NCI-H1092 treated with DMSO at 0.1 percent for 48 hours (cell line): ENCODE measurements around the gene NOS3.
"Not testable (repeated sequence)": the region's sequence is repeated elsewhere in the genome, so short reads cannot be mapped to it uniquely, and the experiment has no call there.

Source experiments
- DNase-seq: peaks from one replicate; lab custom pipeline; 2025; lab: John Stamatoyannopoulos, UW

Gene NOS3

DNA sequence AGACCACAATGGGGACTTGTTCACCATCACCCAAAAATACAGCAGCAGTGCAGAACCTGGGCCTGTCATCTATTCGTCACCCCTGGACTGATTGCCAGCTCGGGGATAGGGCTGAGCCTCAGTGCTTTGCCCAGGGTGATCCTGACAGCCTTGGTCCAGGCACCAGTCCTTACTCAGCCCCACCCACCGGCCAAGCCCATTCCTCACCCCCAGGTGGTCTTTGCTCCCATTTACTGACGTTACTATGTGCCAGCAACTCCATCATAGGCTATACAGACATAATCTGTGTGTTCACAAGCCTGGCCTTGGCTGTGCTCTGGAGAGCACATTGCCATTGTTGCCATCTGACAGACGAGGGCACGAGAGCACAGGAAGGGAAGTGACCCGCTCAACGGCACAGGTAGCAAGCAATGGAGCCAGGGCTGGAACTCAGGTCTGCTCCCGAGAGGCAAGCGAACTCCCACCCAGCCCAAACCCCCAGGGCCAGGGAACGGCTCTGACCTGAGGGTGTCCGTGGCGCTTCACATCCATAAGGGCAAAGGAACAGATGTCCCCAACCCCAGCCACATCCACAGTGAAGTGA, 26.6 kb downstream of the NOS3 start:
- DNase-seq, result no peak

DNA sequence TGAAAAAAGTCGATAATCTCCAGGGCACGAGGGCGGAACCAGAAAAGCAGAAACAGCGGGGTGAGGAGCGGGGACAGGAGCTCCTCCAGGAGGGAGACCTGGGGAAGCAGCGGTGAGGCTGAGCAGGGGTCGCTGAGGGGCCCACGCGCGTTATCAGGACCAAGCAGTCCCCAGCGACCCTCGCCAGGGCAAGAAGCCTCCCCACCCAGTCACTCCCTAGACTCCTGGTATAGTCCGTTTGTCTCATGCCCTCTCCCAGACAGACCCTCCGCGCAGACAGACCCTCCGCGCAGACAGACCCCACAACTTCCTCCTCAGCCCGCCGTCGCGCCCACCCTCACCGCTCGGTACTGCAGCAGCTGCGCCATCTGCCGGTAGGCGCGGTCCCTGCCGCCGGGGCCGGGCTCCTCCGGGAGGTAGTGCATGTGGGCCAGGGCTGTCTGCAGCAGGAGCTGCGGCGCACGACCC, 27.2 kb downstream of the NOS3 start:
- DNase-seq, result peak; percentile 73

DNA sequence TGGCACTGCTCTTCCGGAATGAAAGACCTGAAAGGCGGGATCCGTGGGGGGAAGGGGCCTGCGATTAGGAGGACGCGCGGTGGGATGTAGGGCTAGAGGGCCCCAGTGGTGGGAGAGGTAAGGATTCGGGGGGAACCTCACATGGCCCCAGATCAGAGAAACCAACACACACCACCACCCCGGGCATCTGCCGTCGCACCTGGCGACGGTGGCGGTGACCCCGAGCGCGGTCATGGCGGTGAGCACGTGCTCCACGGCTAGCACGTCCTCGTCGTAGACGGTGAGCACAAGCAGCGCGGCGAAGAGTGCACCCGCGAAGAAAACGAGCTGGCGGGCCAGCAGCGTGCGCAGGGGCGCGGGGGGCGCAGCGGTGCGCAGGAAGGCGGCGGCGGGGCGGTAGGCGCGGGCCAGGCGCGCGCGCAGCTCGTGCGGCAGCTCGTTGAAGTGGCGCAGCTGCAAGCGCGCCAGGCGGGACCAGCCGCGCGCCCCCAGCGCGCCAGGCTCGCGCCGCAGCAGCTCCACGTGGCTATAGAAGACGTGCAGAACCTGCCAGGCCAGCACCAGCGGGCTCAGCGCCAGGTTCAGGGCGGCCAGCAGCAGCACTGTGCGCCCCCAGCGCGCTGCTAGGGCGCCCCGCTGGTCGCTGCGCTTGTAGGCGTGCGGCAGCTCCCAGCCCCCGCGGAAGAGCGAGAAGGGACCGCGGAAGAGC, 27.8 kb downstream of the NOS3 start:
- DNase-seq, result peak; percentile 58

DNA sequence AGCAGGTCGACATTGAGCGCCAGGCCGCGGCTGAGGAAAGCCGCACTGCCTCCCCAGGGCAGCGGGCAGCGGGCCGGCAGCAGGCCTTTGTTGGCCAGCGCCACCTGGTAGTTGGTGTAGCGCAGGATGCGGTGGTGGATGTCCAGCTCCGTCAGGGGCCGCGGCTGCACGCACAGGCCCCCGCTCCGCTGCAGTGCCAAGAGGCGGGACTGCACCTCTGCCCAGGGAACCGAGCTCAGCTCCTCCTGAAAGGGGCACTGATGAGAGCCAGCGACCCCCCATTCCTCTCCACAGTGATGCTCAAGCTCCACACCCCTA, 28.3 kb downstream of the NOS3 start:
- DNase-seq, result no peak

DNA sequence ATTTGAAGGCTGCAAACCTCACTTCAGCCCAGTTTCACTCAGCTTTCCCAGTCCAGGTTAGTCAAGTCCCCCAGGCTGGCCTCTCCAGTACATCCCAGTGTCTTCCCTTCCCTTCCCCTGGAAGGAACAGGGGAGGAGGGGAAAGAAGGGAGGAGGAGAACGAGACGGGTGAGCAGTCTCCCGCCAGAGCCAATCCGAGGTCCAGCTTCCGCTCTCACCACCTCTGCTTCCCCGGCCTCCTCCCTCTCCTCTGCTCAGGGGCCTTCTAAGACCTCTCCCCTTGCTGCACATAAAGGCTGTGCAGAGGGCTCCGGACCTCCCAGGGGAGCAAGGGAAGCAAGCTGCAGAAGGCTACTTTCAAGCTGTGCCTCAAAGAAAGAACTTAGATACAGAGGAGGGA, 29.4 kb downstream of the NOS3 start:
- DNase-seq, result no peak

DNA sequence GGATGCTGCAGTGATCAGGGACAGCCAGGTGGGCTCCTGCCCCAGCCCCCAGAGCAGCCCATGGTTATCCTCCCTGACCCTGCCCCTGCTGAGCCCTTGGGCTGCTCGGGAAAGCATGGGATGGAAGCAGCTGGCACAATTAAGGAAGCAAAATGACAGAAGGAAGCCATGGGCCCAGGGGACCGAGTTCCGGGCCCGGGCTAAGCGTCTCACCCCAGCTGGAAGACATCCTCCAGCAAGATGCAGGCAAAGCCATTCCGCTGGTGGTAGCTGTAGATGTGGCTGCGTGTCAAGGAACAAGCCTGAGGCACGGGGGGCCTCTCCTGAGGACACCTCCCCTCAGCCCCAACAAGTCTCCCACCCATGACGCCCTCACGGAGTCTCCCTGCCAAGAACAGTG, 32.4 kb downstream of the NOS3 start:
- no peak for DNase-seq

DNA sequence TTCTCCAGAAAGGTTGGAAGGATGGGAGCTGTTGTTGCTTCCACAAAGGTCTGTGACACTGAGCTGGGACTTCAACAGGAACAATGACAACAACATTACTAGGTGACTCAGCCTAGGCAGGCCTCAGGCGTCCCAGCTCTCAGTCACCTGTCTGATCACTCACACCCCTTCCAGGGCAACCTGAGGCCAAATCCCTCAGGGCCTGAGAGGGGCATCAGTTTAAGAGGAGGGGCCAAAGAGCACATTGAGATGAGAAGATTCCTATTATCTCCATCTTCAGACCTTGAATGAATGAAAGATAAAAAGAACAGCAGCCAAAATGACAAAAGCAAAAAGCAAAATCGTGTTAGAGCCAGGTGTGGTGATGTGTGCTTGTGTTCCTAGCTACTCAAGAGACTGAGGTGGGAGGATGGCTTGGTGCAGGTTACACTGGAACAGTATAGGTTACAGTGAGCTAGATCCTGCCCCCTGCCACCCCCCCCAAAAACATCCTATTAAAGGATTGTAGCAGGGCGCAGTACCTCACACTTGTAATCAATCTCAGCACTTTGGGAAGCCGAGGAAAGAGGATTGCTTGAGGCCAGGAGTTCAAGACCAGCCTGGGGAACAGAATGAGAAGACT, 33.7 kb downstream of the NOS3 start, which contains the start of gene ATG9B:
Gene ATG9B, minus strand, starts transcription at position 60 of the 622 bp plus-strand sequence. CDS start 71 bp downstream, outside the sequence.
- no peak for DNase-seq

DNA sequence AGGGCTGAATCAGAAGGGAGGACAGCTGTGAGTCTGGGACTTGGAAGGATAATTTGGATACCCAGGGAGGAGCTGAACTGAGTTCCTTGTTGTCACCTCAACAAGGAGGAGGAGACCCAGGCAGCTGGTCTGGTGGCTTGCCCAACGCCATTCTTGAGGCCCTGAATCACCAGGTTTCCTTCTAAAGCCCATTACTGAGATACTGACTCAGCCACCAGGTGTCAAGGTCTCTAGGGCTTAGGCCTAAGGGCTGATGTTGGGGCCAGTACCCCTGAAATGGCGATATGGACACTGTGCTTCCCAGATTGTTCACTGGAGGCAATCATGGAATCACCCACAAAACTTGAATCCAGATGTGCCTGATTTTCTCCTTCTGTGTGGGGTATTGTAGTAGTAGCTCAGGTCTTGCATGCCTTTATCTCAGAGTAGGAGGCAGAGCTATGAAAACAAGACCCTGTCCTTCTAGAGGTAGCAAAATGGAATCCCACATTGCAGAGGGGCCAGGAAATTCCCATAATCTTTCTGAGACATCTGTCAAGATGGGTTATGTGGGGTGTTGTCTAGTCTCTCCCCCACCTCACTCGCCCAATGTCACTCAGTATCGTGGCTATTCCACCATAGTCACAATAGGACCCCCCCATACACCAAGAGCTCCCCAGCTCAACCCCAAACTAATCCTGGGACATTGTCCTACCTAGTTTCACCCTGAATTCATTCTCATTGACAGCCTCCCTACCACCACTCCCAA, 35.3 kb downstream of the NOS3 start:
- DNase-seq, result no peak

DNA sequence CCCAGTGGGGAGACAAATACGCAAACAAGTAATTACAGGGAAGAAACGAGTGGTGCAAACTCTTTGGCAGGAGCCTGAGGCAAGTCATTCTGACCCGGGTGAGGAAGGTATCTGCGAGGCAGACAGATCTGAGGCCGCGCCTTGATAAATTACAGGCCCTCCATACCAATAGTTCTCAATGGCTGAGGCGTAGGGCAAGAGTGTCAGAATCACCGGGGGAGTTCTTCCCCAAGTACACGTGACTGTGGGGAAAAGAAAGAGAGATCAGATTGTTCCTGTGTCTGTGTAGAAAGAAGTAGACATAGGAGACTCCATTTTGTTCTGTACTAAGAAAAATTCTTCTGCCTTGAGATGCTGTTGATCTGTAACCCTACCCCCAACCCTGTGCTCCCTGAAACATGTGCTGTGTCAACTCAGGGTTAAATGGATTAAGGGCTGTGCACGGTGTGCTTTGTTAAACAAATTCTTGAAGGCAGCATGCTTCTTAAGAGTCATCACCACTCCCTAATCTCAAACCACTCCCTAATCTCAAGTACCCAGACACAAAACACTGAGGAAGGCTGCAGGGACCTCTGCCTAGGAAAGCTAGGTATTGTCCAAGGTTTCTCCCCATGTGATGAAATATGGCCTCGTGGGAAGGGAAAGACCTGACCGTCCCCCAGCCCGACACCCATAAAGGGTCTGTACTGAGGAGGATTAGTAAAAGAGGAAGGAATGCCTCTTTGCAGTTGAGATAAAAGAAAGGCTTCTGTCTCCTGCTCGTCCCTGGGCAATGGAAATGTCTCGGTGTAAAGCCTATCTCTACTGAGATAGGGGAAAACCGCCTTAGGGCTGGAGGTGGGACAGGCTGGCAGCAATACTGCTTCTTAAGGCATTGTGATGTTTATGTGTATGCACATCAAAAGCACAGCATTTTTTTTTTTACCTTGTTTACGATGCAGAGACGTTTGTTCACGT, 36.2 kb downstream of the NOS3 start:
- not testable (repeated sequence) for DNase-seq

DNA sequence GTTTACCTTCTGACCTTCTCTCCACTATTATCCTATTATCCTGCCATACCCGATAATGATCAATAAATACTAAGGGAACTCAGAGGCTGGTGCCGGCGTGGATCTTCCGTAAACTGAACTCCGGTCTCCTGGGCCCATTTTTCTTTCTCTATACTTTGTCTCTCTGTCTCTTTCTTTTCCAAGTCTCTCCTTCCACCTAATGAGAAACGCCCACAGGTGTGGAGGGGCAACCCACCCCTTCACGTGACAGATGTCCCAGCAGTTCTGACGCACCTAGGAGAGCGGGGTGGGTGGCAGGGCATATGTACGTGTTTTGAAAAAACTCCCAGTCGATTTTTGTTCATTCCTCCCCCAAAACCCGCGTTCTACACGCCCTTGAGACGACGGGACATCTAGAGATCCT, 36.9 kb downstream of the NOS3 start:
- not testable (repeated sequence) for DNase-seq

DNA sequence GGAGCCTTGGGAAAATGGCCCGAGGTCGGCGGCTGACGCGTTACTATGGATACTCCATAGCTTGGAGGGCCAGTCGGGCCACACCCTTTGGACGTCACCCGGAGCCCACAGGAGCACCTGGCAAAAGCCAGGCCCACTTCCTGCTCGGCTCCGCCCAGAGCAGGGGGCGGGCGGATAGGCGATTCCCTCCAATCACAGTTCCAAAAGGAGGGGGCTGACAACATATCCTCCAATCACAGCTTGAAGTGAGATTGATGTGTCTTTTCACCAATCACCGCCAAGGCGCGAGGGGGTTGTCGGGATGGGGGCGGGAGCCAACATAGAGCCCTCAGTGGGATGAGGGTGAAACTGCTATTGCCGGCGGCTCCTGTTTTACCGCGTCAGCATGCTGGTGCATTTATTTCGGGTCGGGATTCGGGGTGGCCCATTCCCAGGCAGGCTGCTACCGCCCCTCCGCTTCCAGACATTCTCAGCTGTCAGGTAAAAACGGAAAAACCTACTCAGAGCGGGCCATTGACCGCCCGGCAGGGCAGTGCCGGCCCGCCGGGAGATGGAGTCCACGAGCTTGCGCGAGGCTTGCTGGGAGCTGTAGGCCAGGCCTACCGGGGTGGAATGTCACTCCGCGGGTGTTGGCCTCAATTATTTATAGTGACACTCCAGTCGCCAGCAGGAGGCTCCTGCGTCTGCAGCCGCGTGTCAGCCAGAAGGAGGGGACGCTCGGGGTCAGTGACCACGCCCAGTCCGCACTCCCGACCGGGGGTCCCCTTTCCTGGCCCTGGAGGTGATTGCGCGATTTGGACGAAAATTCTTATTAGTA, 37.5 kb downstream of the NOS3 start, which contains the start of gene ABCB8:
Gene ABCB8, plus strand, starts transcription at position 320 of the 817 bp plus-strand sequence. Its CDS starts 66 bp downstream, at position 386.
- DNase-seq, result peak; percentile 99

DNA sequence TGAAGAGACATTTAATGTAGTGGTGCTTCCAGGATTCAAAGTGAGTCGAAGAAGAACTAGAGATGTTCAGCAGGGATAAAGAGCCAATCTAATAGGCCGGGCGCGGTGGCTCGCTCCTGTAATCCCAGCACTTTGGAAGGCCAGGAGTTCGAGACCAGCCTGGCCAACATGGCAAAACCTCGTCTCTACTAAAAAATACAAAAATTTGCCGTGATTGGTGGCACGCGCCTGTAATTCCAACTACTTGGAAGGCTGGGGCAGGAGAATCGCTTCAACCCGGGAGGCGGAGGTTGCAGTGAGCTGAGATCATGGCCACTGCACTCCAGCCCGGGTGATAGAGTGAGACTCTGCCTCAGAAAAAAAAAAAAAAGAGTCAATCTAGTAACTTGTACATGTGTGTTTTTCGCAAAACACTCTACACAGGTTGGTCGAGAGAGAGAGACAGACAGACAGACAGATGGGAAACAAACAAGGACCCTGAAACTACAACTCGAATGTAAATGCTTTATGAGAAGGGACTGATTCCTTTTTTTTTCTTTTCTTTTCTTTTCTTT, 38.2 kb downstream of the NOS3 start:
- no peak for DNase-seq

DNA sequence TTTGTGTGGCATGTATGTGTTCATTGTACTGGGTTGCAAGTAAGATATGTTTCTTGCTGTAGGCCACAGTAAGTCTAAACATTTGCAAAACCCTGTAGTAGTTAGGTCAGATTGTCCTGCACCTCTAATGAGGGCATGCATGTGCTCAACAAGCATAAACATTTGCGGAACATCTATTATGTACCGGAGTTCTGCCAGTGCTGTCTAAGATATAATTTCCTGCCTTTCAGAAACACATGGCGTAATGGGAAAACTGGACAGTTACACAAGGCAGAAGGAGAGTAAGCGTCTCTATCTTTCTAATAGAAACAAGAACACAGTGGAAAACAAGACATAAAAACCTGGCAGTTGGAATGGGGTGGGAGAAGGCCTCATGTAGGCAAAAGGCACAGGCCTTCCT, 40.2 kb downstream of the NOS3 start:
- DNase-seq, result no peak

DNA sequence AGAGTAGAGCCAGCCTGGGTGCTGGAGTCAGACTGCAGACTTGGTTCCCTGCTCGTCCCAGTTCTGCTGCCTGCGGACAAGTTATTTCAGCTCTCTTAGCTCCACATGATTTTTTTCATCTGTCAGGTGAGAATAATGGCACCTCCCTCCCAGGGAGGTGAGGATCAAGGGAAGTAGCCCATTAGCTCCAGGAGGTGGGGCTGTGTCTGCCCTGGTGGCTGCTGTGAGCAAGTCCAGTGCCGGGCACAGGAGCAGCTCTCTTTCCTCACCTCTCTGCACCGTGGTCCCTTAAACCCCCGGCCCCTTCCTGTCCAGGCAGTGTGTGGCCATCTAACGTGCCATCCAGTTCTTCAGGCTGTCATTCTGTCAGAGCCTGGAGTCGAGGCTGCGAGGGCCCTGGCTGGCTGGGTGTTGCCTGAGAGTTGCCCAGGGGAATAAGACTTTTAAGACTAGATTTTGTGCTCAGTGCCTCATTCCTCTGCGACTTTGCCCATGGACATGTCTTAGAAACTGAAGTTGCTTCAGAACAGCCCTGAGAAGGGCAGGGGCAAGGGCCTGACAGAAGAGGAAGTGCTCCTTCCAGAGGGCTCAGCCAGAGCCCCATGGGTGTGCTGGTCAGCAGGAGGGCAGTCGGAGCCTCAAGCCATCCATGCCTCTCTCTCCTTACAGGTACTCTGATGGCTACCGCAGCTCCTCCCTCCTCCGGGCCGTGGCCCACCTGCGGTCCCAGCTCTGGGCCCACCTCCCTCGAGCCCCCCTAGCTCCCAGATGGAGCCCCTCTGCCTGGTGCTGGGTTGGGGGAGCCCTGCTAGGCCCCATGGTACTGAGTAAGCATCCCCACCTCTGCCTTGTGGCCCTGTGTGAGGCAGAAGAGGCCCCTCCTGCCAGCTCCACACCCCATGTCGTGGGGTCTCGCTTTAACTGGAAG, 42.4 kb downstream of the NOS3 start:
- no peak for DNase-seq

DNA sequence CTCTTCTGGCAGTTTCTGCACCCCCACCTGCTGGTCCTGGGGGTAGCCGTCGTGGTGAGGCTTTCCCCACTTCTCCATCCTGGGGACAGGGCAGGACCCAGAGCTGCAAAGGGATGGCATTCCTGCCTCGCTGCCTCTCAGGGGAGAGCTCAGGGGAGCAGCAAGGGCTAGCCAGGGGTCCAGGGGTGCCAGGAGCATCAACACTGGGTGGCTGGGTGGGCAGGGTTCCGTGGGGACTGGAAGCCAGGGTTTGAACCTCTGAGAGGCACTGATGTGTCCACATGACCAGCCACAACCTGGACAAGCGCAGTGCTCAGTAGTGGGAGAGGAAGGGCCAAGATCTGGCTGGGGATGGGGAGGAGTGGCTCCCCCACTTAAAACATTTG, 43.0 kb downstream of the NOS3 start:
- no peak for DNase-seq

DNA sequence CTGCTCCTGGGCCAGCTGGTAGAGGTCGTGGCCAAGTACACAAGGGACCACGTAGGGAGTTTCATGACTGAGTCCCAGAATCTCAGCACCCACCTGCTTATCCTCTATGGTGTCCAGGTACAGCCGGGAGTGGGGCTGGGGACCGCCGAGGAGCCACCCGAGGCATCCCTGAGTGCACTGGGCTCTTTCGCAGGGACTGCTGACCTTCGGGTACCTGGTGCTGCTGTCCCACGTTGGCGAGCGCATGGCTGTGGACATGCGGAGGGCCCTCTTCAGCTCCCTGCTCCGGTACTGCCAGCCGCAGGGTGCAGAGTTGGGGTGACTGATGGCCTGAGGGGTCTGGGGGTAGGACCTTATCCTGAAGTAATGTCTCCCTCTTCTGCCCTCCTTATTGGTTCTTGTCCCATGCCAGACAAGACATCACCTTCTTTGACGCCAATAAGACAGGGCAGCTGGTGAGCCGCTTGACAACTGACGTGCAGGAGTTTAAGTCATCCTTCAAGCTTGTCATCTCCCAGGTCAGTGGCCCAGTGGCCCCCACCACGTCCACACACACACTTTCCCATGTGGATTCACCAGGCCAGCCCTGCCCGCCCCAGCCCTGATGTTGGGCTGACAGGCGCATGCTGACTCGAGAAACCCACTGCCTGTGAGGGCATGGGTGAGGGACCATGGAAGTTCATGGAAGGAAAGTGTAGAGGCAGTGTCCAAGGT, 43.7 kb downstream of the NOS3 start:
- DNase-seq, result no peak

DNA sequence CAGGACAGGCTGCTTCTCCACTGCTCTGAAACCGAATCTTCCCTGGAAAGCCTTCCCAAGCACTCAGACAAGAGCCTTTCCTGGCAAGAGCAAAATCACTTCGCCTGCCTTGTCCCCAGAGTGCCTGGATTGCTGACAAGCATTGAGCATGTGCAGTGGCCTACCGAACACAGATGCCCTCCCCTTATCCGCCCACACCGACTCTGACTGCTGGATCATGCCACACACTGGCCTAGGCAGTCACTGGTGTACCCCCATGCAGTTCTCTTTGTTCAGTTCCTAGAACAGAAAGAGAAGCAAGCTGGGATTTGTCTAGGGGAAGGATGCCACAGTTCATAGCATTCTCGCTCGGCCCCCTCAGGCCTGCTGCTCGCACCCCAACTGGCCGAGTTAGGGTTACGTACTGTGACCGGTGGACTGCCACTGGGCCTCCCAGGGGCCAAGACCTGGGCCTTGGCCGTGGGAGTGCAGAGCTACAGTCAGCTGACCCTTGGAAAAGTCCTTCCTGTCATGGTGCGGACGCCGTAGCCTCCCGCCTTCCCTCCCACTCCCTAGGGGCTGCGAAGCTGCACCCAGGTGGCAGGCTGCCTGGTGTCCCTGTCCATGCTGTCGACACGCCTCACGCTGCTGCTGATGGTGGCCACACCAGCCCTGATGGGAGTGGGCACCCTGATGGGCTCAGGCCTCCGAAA, 44.4 kb downstream of the NOS3 start:
- no peak for DNase-seq

DNA sequence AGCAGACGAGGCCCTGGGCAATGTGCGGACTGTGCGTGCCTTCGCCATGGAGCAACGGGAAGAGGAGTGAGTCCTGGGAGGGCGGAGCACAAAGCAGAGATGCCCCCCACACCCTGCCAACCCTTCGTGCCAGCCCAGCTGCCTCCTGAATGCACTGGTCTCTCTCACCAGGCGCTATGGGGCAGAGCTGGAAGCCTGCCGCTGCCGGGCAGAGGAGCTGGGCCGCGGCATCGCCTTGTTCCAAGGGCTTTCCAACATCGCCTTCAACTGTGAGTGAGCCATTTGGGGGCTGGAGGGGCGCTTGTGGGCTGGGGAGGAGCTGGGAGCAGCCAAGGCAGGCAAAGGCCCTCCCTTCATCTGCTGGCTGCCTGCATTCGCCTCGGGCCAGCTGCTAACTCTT, 45.1 kb downstream of the NOS3 start:
- DNase-seq, result no peak
